Stimulated activated CD8-positive, alpha-beta memory T cell treated with anti-CD3 and anti-CD28 coated beads, Interleukin-4, amount 100 ng/mL, for 48 hours (primary cell): ENCODE data around the gene CCNL2.

Experiments used
- DNase-seq: peaks from one replicate; pipeline ENCODE4 v3.0.0-alpha.2; 2020

The CCNL2 gene

DNA sequence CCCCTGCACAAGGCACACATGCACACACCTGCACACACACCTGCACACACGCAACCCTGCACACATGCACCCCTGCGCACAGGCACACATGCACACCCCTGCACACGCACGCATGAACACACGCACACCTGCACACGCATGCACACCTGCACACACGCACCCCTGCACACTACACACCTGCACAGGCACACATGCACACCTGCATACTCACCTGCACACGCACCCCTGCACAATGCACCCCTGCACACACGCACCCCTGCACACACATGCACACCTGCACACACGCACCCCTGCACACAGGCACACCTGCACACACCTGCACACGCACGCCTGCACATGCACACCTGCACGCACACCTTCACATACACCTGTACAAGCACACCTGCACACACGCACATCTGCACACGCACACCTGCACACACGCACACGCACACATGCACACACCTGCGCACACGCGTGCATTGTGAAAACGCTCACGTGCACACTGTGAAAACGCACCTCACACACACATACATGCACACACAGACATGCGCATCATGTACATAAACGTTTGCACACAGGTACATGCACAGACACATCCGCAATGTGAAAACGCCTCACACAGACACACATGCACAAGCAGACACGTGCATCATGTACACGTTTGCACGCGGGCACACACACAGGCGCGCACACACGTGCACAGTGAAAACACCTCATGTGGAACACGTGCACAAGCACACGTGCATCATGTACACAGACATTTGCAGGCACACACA lies 58.2 kb downstream of the CCNL2 start:
- DNase-seq, result no peak

DNA sequence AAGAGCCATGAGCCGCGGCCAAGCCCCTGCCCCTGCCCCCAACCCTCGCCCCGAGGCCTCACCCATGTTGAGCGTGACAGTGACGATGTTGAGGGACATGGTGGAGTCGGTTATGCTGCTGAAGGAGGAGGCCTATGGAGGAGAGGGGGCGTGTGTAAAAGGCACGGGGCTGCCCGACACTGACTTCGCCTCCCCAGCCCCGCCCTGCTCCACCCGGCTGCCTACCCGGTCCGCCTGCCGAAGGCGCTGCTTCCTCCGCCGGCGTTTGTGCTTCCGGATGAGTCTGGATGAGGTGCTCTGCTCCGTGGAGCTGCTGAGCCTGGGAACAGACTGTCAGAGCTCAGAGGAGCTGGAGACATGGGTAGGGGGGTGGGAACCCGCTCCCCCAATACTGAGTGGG lies 59.0 kb downstream of the CCNL2 start:
- no peak for DNase-seq

GRCh38 chr1:1338278-1338677 lies 60.9 kb downstream of the CCNL2 start:
- DNase-seq, result no peak

DNA sequence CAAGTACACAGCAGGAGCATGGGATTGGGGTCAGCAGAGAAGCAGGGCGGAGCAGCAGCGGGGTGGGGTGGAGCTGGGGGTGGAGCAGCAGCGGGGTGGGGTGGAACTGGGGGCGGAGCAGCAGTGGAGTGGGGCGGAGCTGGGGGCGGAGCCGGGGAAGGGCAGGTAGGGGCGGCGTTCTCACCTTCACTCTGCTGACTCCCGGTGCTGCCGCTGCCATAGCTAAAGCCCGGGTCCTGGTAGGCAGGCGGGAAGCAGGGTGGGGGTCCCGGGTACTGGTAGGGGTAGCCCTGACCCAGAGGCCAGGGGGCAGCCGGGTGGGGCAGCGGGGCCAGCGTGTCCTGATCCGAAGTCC lies 61.4 kb downstream of the CCNL2 start:
- peak; percentile 78 for DNase-seq

GRCh38 chr1:1336931-1337792 lies 62.0 kb downstream of the CCNL2 start:
- DNase-seq, result no peak

GRCh38 chr1:1336446-1336845 lies 62.7 kb downstream of the CCNL2 start:
- no peak for DNase-seq

DNA sequence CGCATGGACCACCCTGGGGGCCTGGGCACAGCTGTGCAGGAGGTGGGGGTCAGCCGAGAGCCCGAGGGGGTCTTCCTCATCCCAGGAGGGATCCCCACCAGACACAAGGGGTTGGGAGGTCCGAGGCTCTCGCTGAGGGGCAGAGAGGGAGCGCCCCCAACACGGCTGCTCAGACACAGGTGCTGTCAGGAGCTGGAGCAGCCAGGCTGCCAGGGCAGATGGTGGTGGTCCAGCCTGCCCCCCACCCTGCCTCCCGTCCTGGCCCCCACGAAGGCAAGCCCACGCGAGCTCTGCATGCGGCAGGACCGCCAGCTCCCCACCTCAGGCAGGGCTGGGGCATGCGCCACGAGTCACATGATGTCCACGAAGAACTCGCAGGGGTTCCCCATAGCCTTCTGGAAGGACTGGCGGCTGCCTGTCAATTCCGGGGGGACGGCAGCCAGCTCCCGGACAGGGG lies 63.3 kb downstream of the CCNL2 start:
- DNase-seq, result no peak
